ENCODE data around the gene GMDS. TPM values are rescaled to one million over a fixed set of nuclear protein-coding genes. Genes with fewer than 3 reads are reported as not detected.
A peak's percentile ranks its signal among the peaks of the same experiment; 100 is the strongest.

GMDS gene
- total RNA-seq, 2 experiments from 2014 or later = 29.2 to 34.3 TPM

GRCh38 chr6:1634081-1634480 is 611.3 kb downstream of the GMDS start:
- H3K4me3 Mint-ChIP-seq = no peak overlapping the region
- DNase-seq = no peak
- POLR2A ChIA-PET = no interaction called here
- no peaks in the 10 kb centered on the region for H3K9me3 Mint-ChIP-seq
- no peak for ATAC-seq (ENCODE audit: low read depth)
- no peaks in the 10 kb centered on the region for H3K36me3 Mint-ChIP-seq
- no peaks in the 10 kb centered on the region for H3K4me1 Mint-ChIP-seq
- no peak overlapping the region for H3K27ac Mint-ChIP-seq
- peaks cover 3% of the 10 kb centered on the region for H3K27me3 Mint-ChIP-seq

GRCh38 chr6:1633366-1634021 is 611.9 kb downstream of the GMDS start:
- DNase-seq (no peak), ATAC-seq (ENCODE audit: low read depth) (no peak)
- H3K27me3 Mint-ChIP-seq = peaks cover 9% of the 10 kb centered on the region
- H3K9me3 Mint-ChIP-seq = no peaks in the 10 kb centered on the region
- H3K27ac Mint-ChIP-seq = no peak overlapping the region
- no peaks in the 10 kb centered on the region for H3K4me1 Mint-ChIP-seq
- H3K4me3 Mint-ChIP-seq = no peak overlapping the region
- no peaks in the 10 kb centered on the region for H3K36me3 Mint-ChIP-seq
- POLR2A ChIA-PET = no interaction called here

GRCh38 chr6:1631251-1631650 is 614.2 kb downstream of the GMDS start:
- Mint-ChIP-seq H3K9me3 (no peaks in the 10 kb centered on the region), H3K4me3 (no peak overlapping the region), H3K36me3 (no peaks in the 10 kb centered on the region), H3K27me3 (peaks cover 31% of the 10 kb centered on the region), H3K27ac (no peak overlapping the region), H3K4me1 (no peaks in the 10 kb centered on the region)
- DNase-seq (no peak), ATAC-seq (ENCODE audit: low read depth) (no peak)
- POLR2A ChIA-PET = no interaction called here

GRCh38 chr6:1630771-1631217 is 614.6 kb downstream of the GMDS start:
- DNase-seq (no peak), ATAC-seq (ENCODE audit: low read depth) (no peak)
- Mint-ChIP-seq H3K4me1 (no peaks in the 10 kb centered on the region), H3K9me3 (no peaks in the 10 kb centered on the region), H3K36me3 (no peaks in the 10 kb centered on the region), H3K27me3 (peaks cover 36% of the 10 kb centered on the region), H3K4me3 (no peak overlapping the region), H3K27ac (no peak overlapping the region)
- POLR2A ChIA-PET = no interaction called here

GRCh38 chr6:1630212-1630770 is 615.1 kb downstream of the GMDS start:
- DNase-seq = no peak
- peaks cover 3% of the 10 kb centered on the region for H3K4me1 Mint-ChIP-seq
- H3K36me3 Mint-ChIP-seq = no peaks in the 10 kb centered on the region
- POLR2A ChIA-PET = no interaction called here
- no peak for ATAC-seq (ENCODE audit: low read depth)
- H3K27ac Mint-ChIP-seq = no peak overlapping the region
- peaks cover 41% of the 10 kb centered on the region for H3K27me3 Mint-ChIP-seq
- H3K9me3 Mint-ChIP-seq = no peaks in the 10 kb centered on the region
- no peak overlapping the region for H3K4me3 Mint-ChIP-seq

GRCh38 chr6:1629316-1629715 is 616.1 kb downstream of the GMDS start:
- DNase-seq = no peak
- POLR2A ChIA-PET = no interaction called here
- no peak for ATAC-seq (ENCODE audit: low read depth)
- Mint-ChIP-seq H3K36me3 (no peaks in the 10 kb centered on the region), H3K4me3 (no peak overlapping the region), H3K27me3 (peaks cover 44% of the 10 kb centered on the region), H3K9me3 (no peaks in the 10 kb centered on the region), H3K27ac (no peak overlapping the region), H3K4me1 (peaks cover 5% of the 10 kb centered on the region)

- Mint-ChIP-seq H3K4me1 (peaks cover 5% of the 10 kb centered on the region), H3K36me3 (no peaks in the 10 kb centered on the region), H3K4me3 (no peak overlapping the region), H3K27me3 (peaks cover 50% of the 10 kb centered on the region), H3K9me3 (no peaks in the 10 kb centered on the region), H3K27ac (no peak overlapping the region)
- no peak for ATAC-seq (ENCODE audit: low read depth)
- POLR2A ChIA-PET = no interaction called here
- no peak for DNase-seq
Measured at GRCh38 chr6:1627827-1628560, 617.4 kb downstream of the GMDS start.

GRCh38 chr6:1626481-1626880 is 618.9 kb downstream of the GMDS start:
- peaks cover 64% of the 10 kb centered on the region for H3K27me3 Mint-ChIP-seq
- peaks cover 5% of the 10 kb centered on the region for H3K4me1 Mint-ChIP-seq
- H3K27ac Mint-ChIP-seq = no peak overlapping the region
- POLR2A ChIA-PET = no interaction called here
- ATAC-seq (ENCODE audit: low read depth) (no peak), DNase-seq (no peak)
- H3K9me3 Mint-ChIP-seq = no peaks in the 10 kb centered on the region
- no peak overlapping the region for H3K4me3 Mint-ChIP-seq
- H3K36me3 Mint-ChIP-seq = peaks cover 3% of the 10 kb centered on the region

GRCh38 chr6:1625794-1626435 is 619.5 kb downstream of the GMDS start:
- ATAC-seq (ENCODE audit: low read depth) (no peak), DNase-seq (no peak)
- H3K4me1 Mint-ChIP-seq = peaks cover 5% of the 10 kb centered on the region
- POLR2A ChIA-PET = no interaction called here
- H3K36me3 Mint-ChIP-seq = peaks cover 3% of the 10 kb centered on the region
- no peaks in the 10 kb centered on the region for H3K9me3 Mint-ChIP-seq
- peaks cover 66% of the 10 kb centered on the region for H3K27me3 Mint-ChIP-seq
- H3K4me3 Mint-ChIP-seq = peak overlapping the region; percentile 77
- no peak overlapping the region for H3K27ac Mint-ChIP-seq

- ATAC-seq (ENCODE audit: low read depth) = peak; percentile 16
- peak overlapping the region; percentile 77 for H3K4me3 Mint-ChIP-seq
- H3K36me3 Mint-ChIP-seq = peaks cover 3% of the 10 kb centered on the region
- H3K27me3 Mint-ChIP-seq = peaks cover 68% of the 10 kb centered on the region
- H3K27ac Mint-ChIP-seq = no peak overlapping the region
- no peak for DNase-seq
- peaks cover 5% of the 10 kb centered on the region for H3K4me1 Mint-ChIP-seq
- POLR2A ChIA-PET = interaction anchor here (0.6 kb wide), 1 partner anchor 17 kb away, joined by 3 read pairs; no protein-coding TSS in a partner anchor
- no peaks in the 10 kb centered on the region for H3K9me3 Mint-ChIP-seq
Measured at GRCh38 chr6:1624851-1625781, 620.3 kb downstream of the GMDS start.

GRCh38 chr6:1624058-1624850 is 621.2 kb downstream of the GMDS start:
- DNase-seq = no peak
- Mint-ChIP-seq H3K27me3 (peaks cover 74% of the 10 kb centered on the region), H3K4me1 (peaks cover 5% of the 10 kb centered on the region), H3K36me3 (peaks cover 3% of the 10 kb centered on the region), H3K27ac (no peak overlapping the region), H3K4me3 (peak overlapping the region; percentile 50), H3K9me3 (no peaks in the 10 kb centered on the region)
- no peak for ATAC-seq (ENCODE audit: low read depth)
- POLR2A ChIA-PET = interaction anchor here (0.6 kb wide), 1 partner anchor 16 kb away, joined by 3 read pairs; no protein-coding TSS in a partner anchor

GRCh38 chr6:1623769-1624057 is 621.7 kb downstream of the GMDS start:
- peaks cover 3% of the 10 kb centered on the region for H3K36me3 Mint-ChIP-seq
- H3K4me3 Mint-ChIP-seq = no peak overlapping the region
- no peak overlapping the region for H3K27ac Mint-ChIP-seq
- POLR2A ChIA-PET = no interaction called here
- no peaks in the 10 kb centered on the region for H3K9me3 Mint-ChIP-seq
- peaks cover 73% of the 10 kb centered on the region for H3K27me3 Mint-ChIP-seq
- ATAC-seq (ENCODE audit: low read depth) (no peak), DNase-seq (no peak)
- H3K4me1 Mint-ChIP-seq = peaks cover 5% of the 10 kb centered on the region

All from activated naive CD8-positive, alpha-beta T cell treated with anti-CD3 and anti-CD28 coated beads, Interleukin-2, amount 10 ng/mL, durations not matched to agents 7 days and 5 days (primary cell).